SIG-M5 treated with dmso at 0.1 percent for 504 hours (cell line): Measurements from ENCODE around the gene CDK12.

Experiments
- DNase-seq: peaks from one replicate; lab custom pipeline; 2025; ENCODE audit not compliant: unreplicated experiment; lab: John Stamatoyannopoulos, UW

Gene CDK12

GRCh38 chr17:39581071-39581758 is 119.9 kb downstream of the CDK12 start:
- DNase-seq, result no peak

GRCh38 chr17:39581759-39582085 is 120.4 kb downstream of the CDK12 start:
- no peak for DNase-seq

DNA sequence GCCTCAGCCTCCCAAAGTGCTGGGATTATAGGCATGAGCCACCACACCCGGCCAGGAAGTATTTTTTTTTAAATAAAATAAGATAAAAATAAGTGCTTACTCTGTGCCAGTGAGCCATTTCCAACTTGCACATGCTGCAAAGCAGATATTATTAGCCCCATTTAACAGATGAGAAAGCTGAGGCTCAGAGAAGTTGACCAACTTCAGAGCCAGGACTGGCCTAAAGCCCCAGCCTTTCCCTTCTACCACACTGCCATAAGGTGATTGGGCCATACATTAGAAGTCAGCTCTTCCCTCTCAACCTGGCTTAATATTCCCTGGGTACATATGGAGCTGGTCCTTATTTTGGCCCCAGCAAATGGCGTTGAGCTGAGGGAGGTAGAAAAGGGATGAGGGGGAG is 121.4 kb downstream of the CDK12 start:
- no peak for DNase-seq
